Subcutaneous abdominal adipose tissue (tissue), 5 donors: ENCODE measurements around the gene ZRANB2.

Experiments
- H3K27ac ChIP-seq: one replicate; pipeline ENCODE4 v1.7.0; 2013; ENCODE audit warnings: low read depth, mild to moderate bottlenecking, inconsistent platforms, low read length, moderate library complexity
- H3K27me3 ChIP-seq, 5 donors: one replicate each; pipeline ENCODE4 v1.7.0; 2013; ENCODE audit warnings: low read length in 5 of 5, inconsistent platforms in 1 of 5; ENCODE audit not compliant: control insufficient read depth in 5 of 5, insufficient read depth in 4 of 5
- H3K36me3 ChIP-seq, 5 donors: one replicate each; pipeline ENCODE4 v1.7.0; 2013; ENCODE audit warnings: low read length in 5 of 5; ENCODE audit not compliant: control insufficient read depth in 5 of 5, insufficient read depth in 5 of 5
- H3K4me1 ChIP-seq, 5 donors: one replicate each; pipeline ENCODE4 v1.7.0; 2013; ENCODE audit warnings: low read length in 5 of 5, mild to moderate bottlenecking in 3 of 5, moderate library complexity in 1 of 5; ENCODE audit not compliant: control insufficient read depth in 5 of 5, insufficient read depth in 5 of 5
- H3K4me3 ChIP-seq, 5 donors: one replicate each; pipeline ENCODE4 v1.7.0; 2013; ENCODE audit warnings: low read length in 5 of 5, low read depth in 1 of 5
- H3K9ac ChIP-seq, 5 donors: one replicate each; pipeline ENCODE4 v1.7.0; 2013; ENCODE audit warnings: low read length in 5 of 5, mild to moderate bottlenecking in 4 of 5, moderate library complexity in 3 of 5
- H3K9me3 ChIP-seq, 5 donors: one replicate each; pipeline ENCODE4 v1.7.0; 2013; ENCODE audit warnings: low read length in 5 of 5; ENCODE audit not compliant: control insufficient read depth in 5 of 5
- donor health status: healthy.
- donor health status: healthy.
- donor health status: healthy.
- donor health status: healthy.
- donor health status: healthy.

The ZRANB2 gene

DNA sequence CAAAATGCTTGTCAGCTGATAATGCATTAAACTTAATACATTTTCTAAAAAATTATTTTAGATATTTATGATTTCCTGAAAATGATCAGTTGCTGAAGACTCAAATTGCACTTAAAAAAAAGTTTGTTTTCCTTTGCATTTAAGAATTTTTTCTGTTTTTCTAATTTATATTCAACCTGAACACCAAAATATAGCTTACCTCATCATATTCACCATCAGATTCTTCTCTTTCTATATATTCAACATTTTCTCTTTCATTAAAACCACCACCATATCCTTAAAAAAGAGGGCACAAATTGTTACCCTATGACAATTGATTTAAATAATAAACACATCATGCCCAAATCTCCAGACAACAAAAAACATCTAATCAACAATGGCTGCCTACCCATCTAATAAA is 8.6 kb downstream of the ZRANB2 start:
- H3K9me3 ChIP-seq, result no peaks in the 10 kb centered on the region
- H3K4me3 ChIP-seq, result no peak overlapping the region
- H3K9ac ChIP-seq, result no peak overlapping the region
- H3K27me3 ChIP-seq, result no peaks in the 10 kb centered on the region
- H3K27ac ChIP-seq, result no peak overlapping the region
- H3K36me3 ChIP-seq, result peaks cover 70 to 91% (median 75%) of the 10 kb centered on the region in 5 donors
- no peaks in the 10 kb centered on the region for H3K4me1 ChIP-seq

DNA sequence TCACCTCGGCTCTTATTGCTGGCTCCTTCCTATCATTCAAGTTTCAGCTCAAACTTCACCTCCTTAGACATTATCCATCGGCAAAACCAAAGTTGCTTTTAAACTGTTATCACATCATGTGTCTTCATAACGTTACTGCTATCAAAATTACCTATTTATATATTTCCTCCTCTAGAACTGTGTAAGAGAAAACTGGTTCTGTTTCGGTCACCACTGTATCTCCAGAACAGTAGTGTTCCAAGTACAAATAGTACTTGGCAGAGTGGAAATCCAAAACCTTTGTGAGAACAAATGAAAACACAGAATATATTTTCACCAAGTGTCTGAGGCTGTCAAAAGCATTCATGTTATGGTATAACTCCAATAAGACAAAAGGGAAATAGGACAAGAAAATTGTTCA is 9.1 kb downstream of the ZRANB2 start:
- no peak overlapping the region for H3K4me3 ChIP-seq
- peaks cover 71 to 91% (median 80%) of the 10 kb centered on the region in 5 donors for H3K36me3 ChIP-seq
- H3K4me1 ChIP-seq, result no peaks in the 10 kb centered on the region
- no peak overlapping the region for H3K9ac ChIP-seq
- no peak overlapping the region for H3K27ac ChIP-seq
- H3K27me3 ChIP-seq, result no peaks in the 10 kb centered on the region
- H3K9me3 ChIP-seq, result no peaks in the 10 kb centered on the region

DNA sequence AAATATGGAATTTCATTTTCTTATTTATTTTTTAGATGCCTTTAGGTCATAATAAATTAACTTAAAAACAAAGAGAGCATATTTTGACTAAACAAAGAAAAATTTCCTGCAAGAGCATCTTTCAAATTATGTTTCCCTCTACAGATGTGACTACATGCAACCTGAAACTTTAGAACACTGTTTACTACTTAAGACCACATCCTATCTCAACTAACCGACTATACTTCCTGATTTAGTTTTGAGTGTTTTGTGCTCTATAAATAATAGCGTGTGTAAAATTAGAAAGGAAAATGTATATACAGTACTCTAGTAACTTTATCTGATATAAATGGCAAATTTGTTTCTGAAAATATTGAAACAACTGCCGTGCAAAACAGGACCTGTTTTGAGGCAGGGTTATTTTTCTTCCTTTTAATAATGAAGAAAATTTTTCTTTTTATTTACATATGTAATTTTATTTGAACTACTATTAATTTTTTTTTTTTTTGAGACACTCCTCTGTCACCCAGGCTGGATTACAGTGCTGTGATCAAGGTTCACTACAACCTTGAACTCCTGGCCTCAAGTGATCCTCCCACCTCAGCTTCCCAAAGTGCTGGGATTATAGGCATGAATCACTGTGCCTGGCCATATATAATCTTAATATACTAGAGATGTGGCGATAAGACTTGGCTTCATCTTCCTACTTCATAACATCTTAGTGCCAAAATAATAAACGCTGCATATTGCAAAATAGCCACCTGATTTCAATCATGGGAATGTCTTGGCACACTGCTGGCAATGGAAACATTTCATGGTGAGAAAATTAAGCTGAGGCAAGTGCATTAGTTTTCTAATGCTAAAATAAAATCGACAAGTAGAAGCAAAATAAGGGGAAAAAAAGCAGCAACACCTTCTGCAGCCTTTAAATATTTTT is 12.3 kb downstream of the ZRANB2 start:
- H3K9me3 ChIP-seq, result no peaks in the 10 kb centered on the region
- no peaks in the 10 kb centered on the region for H3K4me1 ChIP-seq
- H3K36me3 ChIP-seq, result peaks cover 83 to 94% (median 84%) of the 10 kb centered on the region in 5 donors
- no peaks in the 10 kb centered on the region for H3K27me3 ChIP-seq
- H3K27ac ChIP-seq, result no peak overlapping the region
- H3K4me3 ChIP-seq, result no peak overlapping the region
- no peak overlapping the region for H3K9ac ChIP-seq

DNA sequence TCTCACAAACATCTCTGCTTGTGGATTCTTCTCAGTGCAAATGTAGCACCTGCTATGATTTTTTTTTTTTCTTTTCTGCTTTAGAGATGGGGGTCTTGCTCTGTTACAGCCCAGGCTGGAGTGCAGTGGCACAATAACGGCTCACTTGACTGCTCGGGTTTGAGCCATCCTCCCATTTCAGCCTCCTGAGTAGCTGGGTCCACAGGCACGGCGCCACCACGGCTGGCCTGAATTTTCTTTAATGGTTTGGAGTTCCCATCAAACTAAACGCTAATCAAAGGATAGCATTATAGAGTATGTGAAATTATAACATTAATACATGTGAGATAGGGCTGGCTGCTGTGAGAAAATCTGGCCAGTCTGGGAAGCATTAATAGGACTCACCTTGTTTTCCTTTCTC is 26.0 kb downstream of the ZRANB2 start:
- no peak overlapping the region for H3K4me3 ChIP-seq
- H3K36me3 ChIP-seq, result peaks cover 12 to 29% (median 19%) of the 10 kb centered on the region in 5 donors
- no peak overlapping the region for H3K9ac ChIP-seq
- no peaks in the 10 kb centered on the region for H3K27me3 ChIP-seq
- no peaks in the 10 kb centered on the region for H3K9me3 ChIP-seq
- H3K4me1 ChIP-seq, result peaks cover 0 to 2% (median 0%) of the 10 kb centered on the region in 5 donors
- no peak overlapping the region for H3K27ac ChIP-seq

DNA sequence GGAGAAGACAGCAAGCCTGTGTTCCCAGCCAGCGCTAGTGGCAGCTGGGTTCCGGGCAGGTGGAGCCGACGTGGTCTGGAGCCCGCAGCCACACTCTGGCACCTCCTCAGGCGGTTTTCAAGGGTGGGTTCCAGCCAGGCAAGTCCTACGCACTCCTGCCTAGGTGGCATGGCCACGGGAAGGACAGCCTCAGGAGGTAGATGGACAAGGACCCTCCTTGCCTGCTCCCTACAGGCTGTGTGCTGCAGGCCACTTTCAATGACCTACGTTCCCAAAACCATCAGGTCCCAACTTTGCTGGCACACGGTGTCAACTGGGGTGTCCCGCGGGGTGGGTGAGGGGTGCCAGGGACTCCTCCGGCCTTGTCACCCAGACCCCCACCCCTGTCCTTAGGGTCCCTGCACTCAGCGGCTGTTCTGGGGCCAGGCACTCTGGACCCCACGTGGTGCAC is 26.5 kb downstream of the ZRANB2 start:
- Histone ChIP-seq H3K27me3 (no peaks in the 10 kb centered on the region), H3K4me1 (peaks cover 0 to 3% (median 0%) of the 10 kb centered on the region in 5 donors), H3K9me3 (no peaks in the 10 kb centered on the region), H3K9ac (no peak overlapping the region), H3K36me3 (peaks cover 11 to 29% (median 16%) of the 10 kb centered on the region in 5 donors), H3K27ac (no peak overlapping the region), H3K4me3 (no peak overlapping the region)

DNA sequence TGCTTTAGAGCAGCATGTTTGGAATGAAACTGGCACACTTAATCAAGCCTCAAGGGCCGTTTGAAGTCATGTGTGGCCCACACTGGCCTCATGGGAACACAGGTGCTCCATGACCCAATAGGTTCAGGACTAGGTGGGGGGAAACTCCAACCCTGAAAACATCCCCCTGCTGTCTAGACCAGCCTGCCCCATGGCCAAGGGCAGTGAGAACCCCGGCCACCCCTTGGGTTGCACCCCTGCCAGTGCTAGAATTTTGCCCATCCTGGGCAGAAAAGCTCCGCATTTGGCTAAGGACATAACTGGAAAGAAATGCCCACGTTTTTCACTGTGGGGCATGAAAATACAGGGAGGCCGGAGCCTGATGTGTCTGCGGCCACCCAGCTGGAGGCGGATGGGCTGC is 27.1 kb downstream of the ZRANB2 start:
- Histone ChIP-seq H3K9me3 (no peaks in the 10 kb centered on the region), H3K36me3 (peaks cover 5 to 23% (median 11%) of the 10 kb centered on the region in 5 donors), H3K9ac (no peak overlapping the region), H3K4me1 (peaks cover 0 to 3% (median 0%) of the 10 kb centered on the region in 5 donors), H3K27me3 (no peaks in the 10 kb centered on the region), H3K4me3 (no peak overlapping the region), H3K27ac (no peak overlapping the region)

DNA sequence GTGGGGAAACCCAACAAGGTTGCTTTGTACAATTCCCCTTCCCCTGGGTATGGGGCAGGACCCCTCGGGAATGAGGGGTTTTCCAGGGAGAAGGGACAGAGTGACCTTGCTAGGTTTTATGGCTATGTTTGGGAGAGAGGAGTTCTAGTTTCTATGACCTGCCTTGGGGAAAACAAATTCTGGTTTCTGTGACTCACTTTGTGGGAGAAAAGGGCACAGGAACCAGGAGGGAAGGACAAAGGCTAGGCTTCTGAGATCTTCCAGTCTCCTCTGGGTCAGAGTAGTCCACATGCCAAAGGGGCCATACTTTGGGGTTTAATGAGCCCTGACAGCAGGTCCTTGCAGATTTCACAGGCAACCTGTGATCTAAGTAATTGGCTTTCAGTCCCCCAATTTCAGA is 27.7 kb downstream of the ZRANB2 start:
- Histone ChIP-seq H3K9ac (no peak overlapping the region), H3K4me1 (peaks cover 0 to 9% (median 3%) of the 10 kb centered on the region in 5 donors), H3K4me3 (no peak overlapping the region), H3K27me3 (peaks cover 0 to under 1% (median 0%) of the 10 kb centered on the region in 5 donors), H3K9me3 (no peaks in the 10 kb centered on the region), H3K36me3 (peaks cover 2 to 20% (median 7%) of the 10 kb centered on the region in 5 donors), H3K27ac (no peak overlapping the region)

DNA sequence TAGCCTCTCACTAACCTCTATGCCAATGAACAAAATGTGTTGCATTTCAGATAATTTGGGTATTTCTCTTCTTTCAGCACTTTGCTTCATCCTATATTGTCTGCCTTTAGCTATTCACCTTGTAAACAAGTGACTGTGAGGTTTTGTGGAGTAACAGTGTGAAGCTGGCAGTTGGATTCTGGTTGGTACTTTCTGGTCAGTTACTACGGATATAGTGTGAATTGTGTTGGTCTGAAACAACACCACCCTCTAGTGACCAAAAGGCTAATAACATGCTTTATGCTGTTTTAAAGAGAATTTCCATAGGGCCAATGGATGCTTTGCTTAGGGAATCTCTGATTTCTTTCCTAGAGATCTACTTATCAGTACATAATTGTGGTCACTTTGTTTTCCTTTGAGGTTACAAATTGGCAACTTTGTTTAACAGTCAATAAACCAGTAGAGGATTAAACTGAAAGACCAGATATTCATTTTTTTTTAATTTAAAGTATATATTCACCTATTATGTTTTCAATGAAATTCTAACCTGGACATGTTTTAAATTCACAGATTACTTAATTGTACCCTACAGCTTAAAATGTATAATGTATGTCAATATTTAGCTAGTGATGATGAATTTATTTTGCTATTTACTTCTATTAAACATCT is 30.8 kb downstream of the ZRANB2 start:
- Histone ChIP-seq H3K9me3 (no peaks in the 10 kb centered on the region), H3K27me3 (peaks cover 0 to 17% (median 7%) of the 10 kb centered on the region in 5 donors), H3K27ac (no peak overlapping the region), H3K36me3 (no peaks in the 10 kb centered on the region), H3K9ac (no peak overlapping the region), H3K4me1 (peaks cover 0 to 27% (median 23%) of the 10 kb centered on the region in 5 donors), H3K4me3 (no peak overlapping the region)

DNA sequence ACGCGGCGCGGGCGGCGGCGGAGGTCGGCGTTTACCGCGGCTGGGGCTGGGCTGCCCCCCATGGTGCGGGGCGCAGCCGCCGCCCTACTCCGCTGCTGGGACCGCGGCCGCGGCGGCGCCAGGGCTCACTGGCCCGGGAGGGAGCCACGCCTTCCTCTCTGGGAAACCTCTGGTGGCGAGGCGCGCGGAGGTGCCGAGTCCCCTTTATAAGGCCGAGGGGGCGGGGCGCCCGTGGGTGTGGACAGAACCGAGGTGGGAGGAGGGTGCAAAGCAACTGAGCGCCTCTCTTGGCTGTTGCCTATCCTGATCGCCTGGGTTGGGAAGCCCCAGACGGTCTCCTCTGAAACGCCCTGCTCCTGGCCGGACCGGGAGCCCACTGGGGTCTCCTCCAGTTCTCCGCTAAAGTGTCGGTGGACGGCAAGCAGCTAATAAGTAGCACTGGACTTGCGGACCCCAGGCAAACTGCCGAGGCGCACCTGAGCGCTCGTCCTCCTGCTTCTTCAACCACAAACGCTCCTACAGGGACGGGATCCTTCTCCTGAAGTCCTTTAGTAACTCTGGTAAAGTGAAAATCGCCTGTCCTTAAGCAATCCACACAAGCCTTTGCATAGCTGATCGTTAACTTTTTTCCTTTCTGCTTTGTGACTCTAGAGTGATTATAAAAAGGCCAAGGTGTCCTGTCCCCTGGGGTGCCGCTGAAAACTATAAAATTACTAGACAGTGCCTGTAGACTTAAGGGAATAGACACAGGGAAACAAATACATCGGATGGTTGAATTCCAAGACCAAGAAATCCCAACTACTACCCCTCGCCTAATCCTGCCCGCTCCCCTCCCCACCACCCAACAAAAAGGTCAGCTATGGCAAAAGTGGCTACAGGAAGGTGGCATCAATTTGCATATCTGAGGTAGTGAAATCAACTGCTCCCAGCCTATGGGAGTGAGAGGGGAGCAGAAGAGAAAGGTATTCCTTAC is 32.9 kb downstream of the ZRANB2 start, which contains the start of gene PTGER3:
TSS of gene PTGER3 (minus strand) at position 182 of the 973 bp plus-strand sequence. CDS start 239 bp downstream, outside the sequence.
- Histone ChIP-seq H3K27ac (peak within 1 kb of the TSS; percentile 71), H3K36me3 (no peaks in the 10 kb centered on the region), H3K4me3 (peak within 1 kb of the TSS; percentile 80 to 99 (median 88)), H3K9me3 (no peaks in the 10 kb centered on the region), H3K4me1 (peaks cover 0 to 27% (median 26%) of the 10 kb centered on the region in 5 donors), H3K9ac (peak within 1 kb of the TSS; percentile 26 to 83 (median 76)), H3K27me3 (peaks cover 0 to 17% (median 7%) of the 10 kb centered on the region in 5 donors)
